Liver (tissue), 9 donors: Measurements from ENCODE around the gene HEATR5A. TPM values are rescaled to one million over a fixed set of nuclear protein-coding genes. Genes with fewer than 3 reads are reported as not detected.

Experiments used
- DNase-seq: peaks from one replicate; pipeline ENCODE4 v3.0.0-alpha.2; 2017; ENCODE audit warnings: low spot score
- H3K27ac ChIP-seq, 2 donors: one replicate each; pipeline ENCODE4 v1.7.0; 2013; ENCODE audit warnings: inconsistent platforms in 2 of 2, low read length in 2 of 2, control low read depth in 1 of 2, low read depth in 1 of 2, mild to moderate bottlenecking in 1 of 2
- H3K27me3 ChIP-seq, 4 donors: one replicate each; pipeline versions ENCODE4 v1.6.1 to v1.7.0; 2013; ENCODE audit warnings: low read length in 3 of 4, inconsistent platforms in 1 of 4, mild to moderate bottlenecking in 1 of 4, moderate library complexity in 1 of 4; ENCODE audit not compliant: control insufficient read depth in 4 of 4, insufficient read depth in 4 of 4
- H3K36me3 ChIP-seq, 4 donors: one replicate each; pipeline versions ENCODE4 v1.6.1 to v1.7.0; 2013; ENCODE audit warnings: low read length in 3 of 4, mild to moderate bottlenecking in 3 of 4, low read depth in 1 of 4, moderate library complexity in 1 of 4; ENCODE audit not compliant: control insufficient read depth in 4 of 4, insufficient read depth in 3 of 4
- H3K4me1 ChIP-seq, 4 donors: one replicate each; pipeline versions ENCODE4 v1.6.1 to v1.7.0; 2013; ENCODE audit warnings: low read length in 3 of 4, mild to moderate bottlenecking in 3 of 4, moderate library complexity in 1 of 4; ENCODE audit not compliant: control insufficient read depth in 4 of 4, insufficient read depth in 4 of 4
- H3K4me3 ChIP-seq, 3 donors: one replicate each; pipeline versions ENCODE4 v1.6.1 to v1.7.0; 2013; ENCODE audit warnings: low read length in 3 of 3, control low read depth in 1 of 3, low read depth in 1 of 3, mild to moderate bottlenecking in 1 of 3
- H3K9ac ChIP-seq, 2 donors: one replicate each; pipeline ENCODE4 v1.7.0; 2013; ENCODE audit warnings: low read length in 2 of 2, mild to moderate bottlenecking in 2 of 2, moderate library complexity in 2 of 2, control low read depth in 1 of 2, low read depth in 1 of 2
- H3K9me3 ChIP-seq, 4 donors: one replicate each; pipeline versions ENCODE4 v1.6.1 to v1.7.0; 2013; ENCODE audit warnings: low read length in 3 of 4; ENCODE audit not compliant: control insufficient read depth in 4 of 4
- CTCF ChIP-seq: fragments of 150-350 bp; IDR thresholded peaks from 2 replicates; pipeline ENCODE4 v1.5.1; 2017; ENCODE audit warnings: improper control_type of control experiment, low read depth, low read length; ENCODE audit not compliant: missing input control
- EGR1 ChIP-seq, 2 donors: IDR thresholded peaks; 2 replicates each; pipeline ENCODE4 v1.6.1; 2016 to 2018; ENCODE audit warnings: antibody characterized with exemption in 2 of 2, low read depth in 2 of 2
- FOXA1 ChIP-seq: IDR thresholded peaks from 2 replicates; pipeline ENCODE4 v1.6.1; 2016; ENCODE audit warnings: antibody characterized with exemption
- FOXA2 ChIP-seq: IDR thresholded peaks from 2 replicates; pipeline ENCODE4 v1.6.1; 2016; ENCODE audit warnings: antibody characterized with exemption
- GABPA ChIP-seq, 2 donors: IDR thresholded peaks in 1 of 2; conservative IDR thresholded peaks in 1 of 2; 2 replicates each; pipeline ENCODE4 v1.6.1; 2016; ENCODE audit warnings: antibody characterized with exemption in 2 of 2, mild to moderate bottlenecking in 1 of 2, moderate library complexity in 1 of 2
- HNF4A ChIP-seq, 2 donors: conservative IDR thresholded peaks; 2 replicates each; pipeline ENCODE4 v1.6.1; 2016; ENCODE audit warnings: antibody characterized with exemption in 2 of 2, mild to moderate bottlenecking in 2 of 2
- HNF4G ChIP-seq: IDR thresholded peaks from 2 replicates; pipeline ENCODE4 v1.6.1; 2016; ENCODE audit warnings: antibody characterized with exemption
- JUND ChIP-seq, 2 donors: IDR thresholded peaks; 2 replicates each; pipeline ENCODE4 v1.6.1; 2016; ENCODE audit warnings: antibody characterized with exemption in 2 of 2
- NR2F2 ChIP-seq: IDR thresholded peaks from 2 replicates; pipeline ENCODE4 v1.6.1; 2016; ENCODE audit warnings: antibody characterized with exemption
- RAD21 ChIP-seq, 2 donors: IDR thresholded peaks; 2 replicates each; pipeline ENCODE4 v1.6.1; 2016; ENCODE audit warnings: antibody characterized with exemption in 2 of 2, mild to moderate bottlenecking in 2 of 2
- RXRA ChIP-seq, 2 donors: IDR thresholded peaks; 2 replicates each; pipeline ENCODE4 v1.6.1; 2017 to 2018; ENCODE audit warnings: antibody characterized with exemption in 2 of 2, mild to moderate bottlenecking in 1 of 2
- SP1 ChIP-seq: IDR thresholded peaks from 2 replicates; pipeline ENCODE4 v1.6.1; 2018; ENCODE audit warnings: antibody characterized with exemption, mild to moderate bottlenecking
- TAF1 ChIP-seq: conservative IDR thresholded peaks from 2 replicates; pipeline ENCODE4 v1.6.1; 2016; ENCODE audit warnings: antibody characterized with exemption, mild to moderate bottlenecking
- YY1 ChIP-seq: IDR thresholded peaks from 2 replicates; pipeline ENCODE4 v1.6.1; 2016; ENCODE audit warnings: antibody characterized with exemption, mild to moderate bottlenecking
- ZBTB33 ChIP-seq: IDR thresholded peaks from 2 replicates; pipeline ENCODE4 v1.6.1; 2016; ENCODE audit warnings: antibody characterized with exemption
- WGBS: extraction: QIAGEN DNeasy Blood & Tissue Kit; methylation state at CpG from one replicate; pipeline ENCODE4 v1.1.7; 2013; 5-methylcytosine and 5-hydroxymethylcytosine counted together
- polyA plus RNA-seq, 2 donors: library from polyadenylated mRNA; stranded (reverse) in 1 of 2; unstranded in 1 of 2; fragments of 200-250 nt in 1 of 2; fragments of >200 nt in 1 of 2; fragmentation: Nextera tagmentation in 1 of 2; extraction: Ambion mirVana in 1 of 2; gene quantifications; one replicate each; pipeline versions ENCODE4 v1.2.1 to v1.2.3, GENCODE V29; 2013 to 2015
- total RNA-seq, 2 donors: library from RNA; depleted of rRNA; stranded (reverse); fragments of >200 nt; gene quantifications; one replicate each; pipeline ENCODE4 v1.2.3, GENCODE V29; 2014
- TF ChIP-seq, protein P1 (sequence below): IDR thresholded peaks from 2 replicates; pipeline ENCODE4 v1.6.1; 2016; ENCODE audit warnings: antibody characterized with exemption
- TF ChIP-seq, protein P2 (sequence below): IDR thresholded peaks from 2 replicates; pipeline ENCODE4 v1.6.1; 2016; ENCODE audit warnings: antibody characterized with exemption
- TF ChIP-seq, protein P3 (sequence below): IDR thresholded peaks from 2 replicates; pipeline ENCODE4 v1.6.1; 2016; ENCODE audit warnings: antibody characterized with exemption, mild to moderate bottlenecking
- donor health status: healthy.
- donor health status: healthy.
- donor health status: healthy.
- donor health status: healthy.
- donor health status: healthy.

The HEATR5A gene
- total and polyA plus RNA-seq, 4 donors, result 7.3 to 22.8 (median 10.1) TPM

GRCh38 chr14:31251028-31251958 is 169.1 kb downstream of the HEATR5A start:
- no peak for DNase-seq
- WGBS, result 64% methylated on average over 10 of the region's 10 CpGs
- Histone ChIP-seq H3K9me3 (no peaks in the 10 kb centered on the region), H3K9ac (no peak overlapping the region), H3K36me3 (no peaks in the 10 kb centered on the region), H3K27ac (no peak overlapping the region), H3K4me3 (no peak overlapping the region), H3K4me1 (peaks cover 0 to 3% (median under 1%) of the 10 kb centered on the region in 4 donors), H3K27me3 (no peaks in the 10 kb centered on the region)
- TF ChIP-seq HNF4A (conservative IDR thresholded peaks at IDR 0.05), result no peak
- no peak for TF ChIP-seq JUND (IDR thresholded peaks at IDR 0.05)
- no peak for TF ChIP-seq RAD21 (IDR thresholded peaks at IDR 0.05)
- TF ChIP-seq FOXA1, result no peak
- no peak for TF ChIP-seq HNF4G
- TF ChIP-seq, protein P1, sequence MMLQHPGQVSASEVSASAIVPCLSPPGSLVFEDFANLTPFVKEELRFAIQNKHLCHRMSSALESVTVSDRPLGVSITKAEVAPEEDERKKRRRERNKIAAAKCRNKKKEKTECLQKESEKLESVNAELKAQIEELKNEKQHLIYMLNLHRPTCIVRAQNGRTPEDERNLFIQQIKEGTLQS, result no peak
- no peak for TF ChIP-seq YY1
- TF ChIP-seq NR2F2, result no peak

DNA sequence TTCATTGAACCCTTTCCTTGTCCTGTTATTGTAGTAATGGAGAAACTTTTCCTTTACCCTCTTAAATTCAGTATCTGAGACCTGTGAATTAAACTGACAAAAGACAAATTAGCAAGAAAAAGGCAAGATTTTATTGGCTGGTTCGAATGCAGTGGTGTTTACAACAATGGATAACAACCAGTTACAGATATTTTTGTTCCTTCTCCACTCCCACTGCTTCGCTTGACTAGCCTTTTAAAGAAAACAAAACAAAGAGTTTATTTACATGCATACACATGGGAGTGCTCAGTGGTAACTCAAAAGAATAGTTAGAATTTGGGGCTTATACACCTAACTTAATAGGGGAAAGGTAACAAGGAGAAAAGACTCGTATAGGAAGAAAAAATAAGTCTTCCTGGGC is 175.7 kb downstream of the HEATR5A start:
- Histone ChIP-seq H3K9me3 (no peaks in the 10 kb centered on the region), H3K27me3 (no peaks in the 10 kb centered on the region), H3K4me1 (peaks cover 0 to 6% (median 2%) of the 10 kb centered on the region in 4 donors), H3K9ac (no peak overlapping the region), H3K27ac (no peak overlapping the region), H3K4me3 (no peak overlapping the region), H3K36me3 (no peaks in the 10 kb centered on the region)
- TF ChIP-seq RAD21 (IDR thresholded peaks at IDR 0.05), result no peak
- DNase-seq, result no peak
- 81% methylated on average over 3 of the region's 3 CpGs for WGBS

GRCh38 chr14:31243860-31244259 is 176.5 kb downstream of the HEATR5A start:
- Histone ChIP-seq H3K36me3 (no peaks in the 10 kb centered on the region), H3K27ac (no peak overlapping the region), H3K27me3 (no peaks in the 10 kb centered on the region), H3K9ac (no peak overlapping the region), H3K9me3 (no peaks in the 10 kb centered on the region), H3K4me1 (peaks cover 0 to 6% (median 2%) of the 10 kb centered on the region in 4 donors), H3K4me3 (no peak overlapping the region)
- no peak for DNase-seq
- WGBS, result 87% methylated on average over 8 of the region's 8 CpGs
- TF ChIP-seq, protein P2, sequence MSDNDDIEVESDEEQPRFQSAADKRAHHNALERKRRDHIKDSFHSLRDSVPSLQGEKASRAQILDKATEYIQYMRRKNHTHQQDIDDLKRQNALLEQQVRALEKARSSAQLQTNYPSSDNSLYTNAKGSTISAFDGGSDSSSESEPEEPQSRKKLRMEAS, result no peak
- TF ChIP-seq TAF1 (no peak), FOXA2 (no peak), CTCF (no peak), JUND (IDR thresholded peaks at IDR 0.05) (no peak), NR2F2 (no peak), GABPA (IDR thresholded peaks at IDR 0.05 in 1 of 2, conservative IDR thresholded peaks at IDR 0.05 in 1 of 2) (no peak), ZBTB33 (no peak), HNF4A (conservative IDR thresholded peaks at IDR 0.05) (no peak), RAD21 (IDR thresholded peaks at IDR 0.05) (no peak), FOXA1 (no peak), YY1 (no peak), SP1 (no peak), EGR1 (IDR thresholded peaks at IDR 0.05; ENCODE audit: low read depth in 2 of 2) (no peak), RXRA (IDR thresholded peaks at IDR 0.05) (no peak), HNF4G (no peak)
- TF ChIP-seq, protein P1, result no peak
- TF ChIP-seq, protein P3, sequence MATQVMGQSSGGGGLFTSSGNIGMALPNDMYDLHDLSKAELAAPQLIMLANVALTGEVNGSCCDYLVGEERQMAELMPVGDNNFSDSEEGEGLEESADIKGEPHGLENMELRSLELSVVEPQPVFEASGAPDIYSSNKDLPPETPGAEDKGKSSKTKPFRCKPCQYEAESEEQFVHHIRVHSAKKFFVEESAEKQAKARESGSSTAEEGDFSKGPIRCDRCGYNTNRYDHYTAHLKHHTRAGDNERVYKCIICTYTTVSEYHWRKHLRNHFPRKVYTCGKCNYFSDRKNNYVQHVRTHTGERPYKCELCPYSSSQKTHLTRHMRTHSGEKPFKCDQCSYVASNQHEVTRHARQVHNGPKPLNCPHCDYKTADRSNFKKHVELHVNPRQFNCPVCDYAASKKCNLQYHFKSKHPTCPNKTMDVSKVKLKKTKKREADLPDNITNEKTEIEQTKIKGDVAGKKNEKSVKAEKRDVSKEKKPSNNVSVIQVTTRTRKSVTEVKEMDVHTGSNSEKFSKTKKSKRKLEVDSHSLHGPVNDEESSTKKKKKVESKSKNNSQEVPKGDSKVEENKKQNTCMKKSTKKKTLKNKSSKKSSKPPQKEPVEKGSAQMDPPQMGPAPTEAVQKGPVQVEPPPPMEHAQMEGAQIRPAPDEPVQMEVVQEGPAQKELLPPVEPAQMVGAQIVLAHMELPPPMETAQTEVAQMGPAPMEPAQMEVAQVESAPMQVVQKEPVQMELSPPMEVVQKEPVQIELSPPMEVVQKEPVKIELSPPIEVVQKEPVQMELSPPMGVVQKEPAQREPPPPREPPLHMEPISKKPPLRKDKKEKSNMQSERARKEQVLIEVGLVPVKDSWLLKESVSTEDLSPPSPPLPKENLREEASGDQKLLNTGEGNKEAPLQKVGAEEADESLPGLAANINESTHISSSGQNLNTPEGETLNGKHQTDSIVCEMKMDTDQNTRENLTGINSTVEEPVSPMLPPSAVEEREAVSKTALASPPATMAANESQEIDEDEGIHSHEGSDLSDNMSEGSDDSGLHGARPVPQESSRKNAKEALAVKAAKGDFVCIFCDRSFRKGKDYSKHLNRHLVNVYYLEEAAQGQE, result no peak
